HEK293 (cell line): ENCODE results near the gene LPCAT4.
A peak's percentile ranks its signal among the peaks of the same experiment; 100 is the strongest.

ENCODE experiments used
- CTCF ChIA-PET: fragments of 350-600 bp; formaldehyde crosslinking; extraction: SDS; loops from one replicate; lab custom pipeline; 2021; ENCODE audit warnings: antibody characterized with exemption; lab: Yijun Ruan, JAX
- POLR2A ChIA-PET: fragments of 300-600 bp; formaldehyde crosslinking; extraction: SDS; loops from one replicate; lab custom pipeline; 2020; ENCODE audit warnings: antibody characterized with exemption, inconsistent platforms; lab: Yijun Ruan, JAX
- H3K27ac ChIP-seq: fragments of 200-500 bp; sonication (Bioruptor generic); 2 replicates; pipeline ENCODE4 v1.5.1; 2014; ENCODE audit warnings: low read depth, low read length, control low read depth, inconsistent platforms; ENCODE audit errors: extremely low read depth
- H3K36me3 ChIP-seq, 2 experiments: fragments of 200-500 bp in 1 of 2; sonication (Bioruptor generic) in 1 of 2; 1 replicate in 1 of 2; 2 replicates in 1 of 2; pipeline ENCODE4 v1.5.1; 2014 to 2017; ENCODE audit warnings: inconsistent platforms in 2 of 2, low read length in 2 of 2; ENCODE audit not compliant: control insufficient read depth in 2 of 2, insufficient read depth in 1 of 2
- H3K4me1 ChIP-seq: fragments of 200-500 bp; sonication (Bioruptor generic); 2 replicates; pipeline ENCODE4 v1.5.1; 2014; ENCODE audit warnings: mild to moderate bottlenecking, low read length, inconsistent platforms; ENCODE audit not compliant: control insufficient read depth, insufficient read depth
- H3K4me3 ChIP-seq: 2 replicates; pipeline ENCODE4 v1.5.1; 2011; ENCODE audit warnings: low read depth, mild to moderate bottlenecking, control low read depth, low read length, moderate library complexity
- H3K9me3 ChIP-seq: fragments of 200-500 bp; sonication (Bioruptor generic); 2 replicates; pipeline ENCODE4 v1.5.1; 2014; ENCODE audit warnings: low read depth, low read length, inconsistent platforms; ENCODE audit not compliant: control insufficient read depth, insufficient read depth
- BCL11A ChIP-seq: fragments of 450-650 bp; formaldehyde crosslinking; IDR thresholded peaks from 2 replicates; pipeline ENCODE4 v1.5.1; 2016; ENCODE audit warnings: low read depth, missing biosample characterization, missing genetic modification characterization
- GLIS1 ChIP-seq: fragments of 450-650 bp; formaldehyde crosslinking; IDR thresholded peaks from 2 replicates; pipeline ENCODE4 v1.5.1; 2016; ENCODE audit warnings: missing biosample characterization, missing genetic modification characterization
- REST ChIP-seq: fragments of 450-650 bp; formaldehyde crosslinking; IDR thresholded peaks from 2 replicates; pipeline ENCODE4 v1.5.1; 2016; ENCODE audit warnings: missing biosample characterization, missing genetic modification characterization
- YY2 ChIP-seq: fragments of 450-650 bp; formaldehyde crosslinking; IDR thresholded peaks from 2 replicates; pipeline ENCODE4 v1.5.1; 2016; ENCODE audit warnings: missing biosample characterization, missing genetic modification characterization
- ZNF121 ChIP-seq: fragments of 450-650 bp; formaldehyde crosslinking; IDR thresholded peaks from 2 replicates; pipeline ENCODE4 v1.5.1; 2016; ENCODE audit warnings: missing biosample characterization, missing genetic modification characterization
- ZNF155 ChIP-seq: fragments of 450-650 bp; formaldehyde crosslinking; IDR thresholded peaks from 2 replicates; pipeline ENCODE4 v1.5.1; 2016; ENCODE audit warnings: missing biosample characterization, missing genetic modification characterization
- ZNF248 ChIP-seq: fragments of 450-650 bp; formaldehyde crosslinking; IDR thresholded peaks from 2 replicates; pipeline ENCODE4 v1.5.1; 2017; ENCODE audit warnings: missing biosample characterization, missing genetic modification characterization
- ZNF292 ChIP-seq: fragments of 450-650 bp; formaldehyde crosslinking; IDR thresholded peaks from 2 replicates; pipeline ENCODE4 v1.5.1; 2016; ENCODE audit warnings: low read depth, missing biosample characterization, missing genetic modification characterization, borderline replicate concordance
- ZNF426 ChIP-seq: fragments of 450-650 bp; formaldehyde crosslinking; IDR thresholded peaks from 2 replicates; pipeline ENCODE4 v1.5.1; 2017; ENCODE audit warnings: missing biosample characterization, missing genetic modification characterization, mild to moderate bottlenecking, inconsistent platforms, moderate library complexity
- ZNF48 ChIP-seq: fragments of 450-650 bp; formaldehyde crosslinking; IDR thresholded peaks from 2 replicates; pipeline ENCODE4 v1.5.1; 2016; ENCODE audit warnings: missing biosample characterization, missing genetic modification characterization
- ZNF610 ChIP-seq: fragments of 450-650 bp; formaldehyde crosslinking; IDR thresholded peaks from 2 replicates; pipeline ENCODE4 v1.5.1; 2016; ENCODE audit warnings: missing biosample characterization, missing genetic modification characterization, borderline replicate concordance
- ZNF654 ChIP-seq: fragments of 450-650 bp; formaldehyde crosslinking; IDR thresholded peaks from 2 replicates; pipeline ENCODE4 v1.5.1; 2016; ENCODE audit warnings: low read depth, missing biosample characterization, missing genetic modification characterization
- ZSCAN23 ChIP-seq: fragments of 450-650 bp; formaldehyde crosslinking; IDR thresholded peaks from 2 replicates; pipeline ENCODE4 v1.5.1; 2016; ENCODE audit warnings: missing biosample characterization, missing genetic modification characterization
- ZSCAN4 ChIP-seq: fragments of 450-650 bp; formaldehyde crosslinking; IDR thresholded peaks from 2 replicates; pipeline ENCODE4 v1.5.1; 2017; ENCODE audit warnings: missing biosample characterization, missing genetic modification characterization
- TF ChIP-seq, protein P1 (sequence below): fragments of 450-650 bp; formaldehyde crosslinking; IDR thresholded peaks from 2 replicates; pipeline ENCODE4 v1.5.1; 2016; ENCODE audit warnings: missing biosample characterization, missing genetic modification characterization
- TF ChIP-seq, protein P2 (sequence below): fragments of 450-650 bp; formaldehyde crosslinking; IDR thresholded peaks from 2 replicates; pipeline ENCODE4 v1.5.1; 2016; ENCODE audit warnings: missing biosample characterization, missing genetic modification characterization, low read depth
- TF ChIP-seq, protein P3 (sequence below): fragments of 450-650 bp; formaldehyde crosslinking; IDR thresholded peaks from 2 replicates; pipeline ENCODE4 v1.5.1; 2016; ENCODE audit warnings: missing biosample characterization, missing genetic modification characterization
- TF ChIP-seq, protein P4 (sequence below): fragments of 450-650 bp; formaldehyde crosslinking; IDR thresholded peaks from 2 replicates; pipeline ENCODE4 v1.5.1; 2017; ENCODE audit warnings: missing biosample characterization, mild to moderate bottlenecking, missing genetic modification characterization, moderate library complexity

LPCAT4 gene

GRCh38 chr15:34358367-34358766 lies 8.6 kb downstream of the LPCAT4 start:
- H3K36me3 ChIP-seq = peaks cover 0 to 38% of the 10 kb centered on the region in 2 experiments; a peak in 1 of 3 replicates
- ChIA-PET CTCF (interaction anchor here (0.6 to 1.7 kb wide), 3 partner anchors 9 to 149 kb away, joined by 3 to 11 read pairs (median 7); partner anchors contain the start of genes KATNBL1 and LPCAT4), POLR2A (interaction anchor here (1.4 kb wide), 1 partner anchor 9 kb away, joined by 6 read pairs; the partner anchor contains the start of gene LPCAT4)
- no peak overlapping the region for H3K4me3 ChIP-seq
- H3K9me3 ChIP-seq = no peaks in the 10 kb centered on the region
- TF ChIP-seq, protein P1, sequence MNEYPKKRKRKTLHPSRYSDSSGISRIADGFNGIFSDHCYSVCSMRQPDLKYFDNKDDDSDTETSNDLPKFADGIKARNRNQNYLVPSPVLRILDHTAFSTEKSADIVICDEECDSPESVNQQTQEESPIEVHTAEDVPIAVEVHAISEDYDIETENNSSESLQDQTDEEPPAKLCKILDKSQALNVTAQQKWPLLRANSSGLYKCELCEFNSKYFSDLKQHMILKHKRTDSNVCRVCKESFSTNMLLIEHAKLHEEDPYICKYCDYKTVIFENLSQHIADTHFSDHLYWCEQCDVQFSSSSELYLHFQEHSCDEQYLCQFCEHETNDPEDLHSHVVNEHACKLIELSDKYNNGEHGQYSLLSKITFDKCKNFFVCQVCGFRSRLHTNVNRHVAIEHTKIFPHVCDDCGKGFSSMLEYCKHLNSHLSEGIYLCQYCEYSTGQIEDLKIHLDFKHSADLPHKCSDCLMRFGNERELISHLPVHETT = no peak
- TF ChIP-seq ZNF610 (tag by site-specific recombination) = no peak
- peak; percentile 33 for TF ChIP-seq GLIS1 (tag by site-specific recombination)
- TF ChIP-seq ZNF155 (tag by site-specific recombination) = no peak
- TF ChIP-seq YY2 = no peak
- no peak for TF ChIP-seq ZNF248 (tag by site-specific recombination)
- TF ChIP-seq, all 188 proteins: peak for 1
- no peaks in the 10 kb centered on the region for H3K4me1 ChIP-seq
- no peak overlapping the region for H3K27ac ChIP-seq

GRCh38 chr15:34357653-34358052 lies 9.3 kb downstream of the LPCAT4 start:
- POLR2A ChIA-PET = interaction anchor here (1.0 to 1.4 kb wide), 2 partner anchors 9 to 10 kb away, joined by 4 to 6 read pairs; partner anchors contain the start of gene LPCAT4
- Histone ChIP-seq H3K4me1 (no peaks in the 10 kb centered on the region), H3K36me3 (peaks cover 0 to 32% of the 10 kb centered on the region in 2 experiments; a peak in 1 of 3 replicates), H3K4me3 (no peak overlapping the region), H3K9me3 (no peaks in the 10 kb centered on the region), H3K27ac (no peak overlapping the region)
- TF ChIP-seq BCL11A (tag by site-specific recombination) = no peak
- TF ChIP-seq ZNF121 (tag by site-specific recombination) = no peak
- no peak for TF ChIP-seq ZSCAN23 (tag by site-specific recombination)
- no peak for TF ChIP-seq ZSCAN4 (tag by site-specific recombination)
- TF ChIP-seq, protein P2, sequence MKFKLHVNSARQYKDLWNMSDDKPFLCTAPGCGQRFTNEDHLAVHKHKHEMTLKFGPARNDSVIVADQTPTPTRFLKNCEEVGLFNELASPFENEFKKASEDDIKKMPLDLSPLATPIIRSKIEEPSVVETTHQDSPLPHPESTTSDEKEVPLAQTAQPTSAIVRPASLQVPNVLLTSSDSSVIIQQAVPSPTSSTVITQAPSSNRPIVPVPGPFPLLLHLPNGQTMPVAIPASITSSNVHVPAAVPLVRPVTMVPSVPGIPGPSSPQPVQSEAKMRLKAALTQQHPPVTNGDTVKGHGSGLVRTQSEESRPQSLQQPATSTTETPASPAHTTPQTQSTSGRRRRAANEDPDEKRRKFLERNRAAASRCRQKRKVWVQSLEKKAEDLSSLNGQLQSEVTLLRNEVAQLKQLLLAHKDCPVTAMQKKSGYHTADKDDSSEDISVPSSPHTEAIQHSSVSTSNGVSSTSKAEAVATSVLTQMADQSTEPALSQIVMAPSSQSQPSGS (tag by site-specific recombination) = no peak
- CTCF ChIA-PET = interaction anchor here (1.7 kb wide), 1 partner anchor 10 kb away, joined by 11 read pairs; the partner anchor contains the start of gene LPCAT4

- H3K4me3 ChIP-seq = no peak overlapping the region
- H3K9me3 ChIP-seq = no peaks in the 10 kb centered on the region
- CTCF ChIA-PET = interaction anchor here (0.6 to 1.5 kb wide), 2 partner anchors 12 to 33 kb away, joined by 4 to 5 read pairs; partner anchors contain the start of gene NUTM1
- POLR2A ChIA-PET = no interaction called here
- no peak overlapping the region for H3K27ac ChIP-seq
- H3K4me1 ChIP-seq = no peaks in the 10 kb centered on the region
- H3K36me3 ChIP-seq = peaks cover 0 to 16% of the 10 kb centered on the region in 2 experiments; a peak in 1 of 3 replicates
- TF ChIP-seq, protein P3, sequence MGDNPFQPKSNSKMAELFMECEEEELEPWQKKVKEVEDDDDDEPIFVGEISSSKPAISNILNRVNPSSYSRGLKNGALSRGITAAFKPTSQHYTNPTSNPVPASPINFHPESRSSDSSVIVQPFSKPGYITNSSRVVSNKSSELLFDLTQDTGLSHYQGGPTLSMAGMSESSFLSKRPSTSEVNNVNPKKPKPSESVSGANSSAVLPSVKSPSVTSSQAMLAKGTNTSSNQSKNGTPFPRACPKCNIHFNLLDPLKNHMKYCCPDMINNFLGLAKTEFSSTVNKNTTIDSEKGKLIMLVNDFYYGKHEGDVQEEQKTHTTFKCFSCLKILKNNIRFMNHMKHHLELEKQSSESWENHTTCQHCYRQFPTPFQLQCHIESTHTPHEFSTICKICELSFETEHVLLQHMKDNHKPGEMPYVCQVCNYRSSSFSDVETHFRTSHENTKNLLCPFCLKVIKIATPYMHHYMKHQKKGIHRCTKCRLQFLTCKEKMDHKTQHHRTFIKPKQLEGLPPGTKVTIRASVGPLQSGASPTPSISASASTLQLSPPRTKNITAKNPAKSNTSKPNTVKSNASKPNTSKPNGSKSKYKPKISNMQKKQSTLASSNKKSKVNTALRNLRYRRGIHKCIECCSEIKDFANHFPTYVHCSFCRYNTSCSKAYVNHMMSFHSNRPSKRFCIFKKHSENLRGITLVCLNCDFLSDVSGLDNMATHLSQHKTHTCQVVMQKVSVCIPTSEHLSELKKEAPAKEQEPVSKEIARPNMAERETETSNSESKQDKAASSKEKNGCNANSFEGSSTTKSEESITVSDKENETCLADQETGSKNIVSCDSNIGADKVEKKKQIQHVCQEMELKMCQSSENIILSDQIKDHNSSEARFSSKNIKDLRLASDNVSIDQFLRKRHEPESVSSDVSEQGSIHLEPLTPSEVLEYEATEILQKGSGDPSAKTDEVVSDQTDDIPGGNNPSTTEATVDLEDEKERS (tag by site-specific recombination) = no peak
- TF ChIP-seq ZNF292 (no peak), REST (tag by site-specific recombination) (no peak), ZNF426 (tag by site-specific recombination) (no peak), ZNF48 (tag by site-specific recombination) (no peak), ZNF654 (tag by site-specific recombination) (no peak)
- TF ChIP-seq, protein P4, sequence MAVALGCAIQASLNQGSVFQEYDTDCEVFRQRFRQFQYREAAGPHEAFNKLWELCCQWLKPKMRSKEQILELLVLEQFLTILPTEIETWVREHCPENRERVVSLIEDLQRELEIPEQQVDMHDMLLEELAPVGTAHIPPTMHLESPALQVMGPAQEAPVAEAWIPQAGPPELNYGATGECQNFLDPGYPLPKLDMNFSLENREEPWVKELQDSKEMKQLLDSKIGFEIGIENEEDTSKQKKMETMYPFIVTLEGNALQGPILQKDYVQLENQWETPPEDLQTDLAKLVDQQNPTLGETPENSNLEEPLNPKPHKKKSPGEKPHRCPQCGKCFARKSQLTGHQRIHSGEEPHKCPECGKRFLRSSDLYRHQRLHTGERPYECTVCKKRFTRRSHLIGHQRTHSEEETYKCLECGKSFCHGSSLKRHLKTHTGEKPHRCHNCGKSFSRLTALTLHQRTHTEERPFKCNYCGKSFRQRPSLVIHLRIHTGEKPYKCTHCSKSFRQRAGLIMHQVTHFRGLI (tag by site-specific recombination) = no peak
Observed at GRCh38 chr15:34355241-34355640, 11.8 kb downstream of the LPCAT4 start.
